Right hindlimb (tissue), 1 donor: Measurements from ENCODE around the gene TMTC2.

Experiments
- DNase-seq: peaks from one replicate; pipeline ENCODE4 v3.0.0-alpha.2; 2018

The TMTC2 gene

GRCh38 chr12:82682851-82683261 is 3.9 kb upstream of the TMTC2 start:
- DNase-seq, result no peak

- DNase-seq, result peak; percentile 96
These were observed 927 bp upstream of the TMTC2 start for GRCh38 chr12:82685790-82686167.

GRCh38 chr12:82687021-82688011 is 610 bp downstream of the TMTC2 start:
- peak; percentile 69 for DNase-seq

GRCh38 chr12:82688035-82688501 is 1.4 kb downstream of the TMTC2 start:
- DNase-seq, result no peak

GRCh38 chr12:82688596-82688995 is 1.9 kb downstream of the TMTC2 start:
- DNase-seq, result no peak

- no peak for DNase-seq
These were observed 3.3 kb downstream of the TMTC2 start for GRCh38 chr12:82690006-82690405.

GRCh38 chr12:82691513-82691912 is 4.8 kb downstream of the TMTC2 start:
- DNase-seq, result no peak

- DNase-seq, result no peak
These were observed 7.6 kb downstream of the TMTC2 start for GRCh38 chr12:82694276-82694675.

- DNase-seq, result no peak
These were observed 8.3 kb downstream of the TMTC2 start for GRCh38 chr12:82694970-82695369.

GRCh38 chr12:82695531-82695930 is 8.8 kb downstream of the TMTC2 start:
- DNase-seq, result no peak

- DNase-seq, result no peak
These were observed 9.8 kb downstream of the TMTC2 start for GRCh38 chr12:82696543-82696942.

GRCh38 chr12:82698708-82699564 is 12.2 kb downstream of the TMTC2 start:
- no peak for DNase-seq

GRCh38 chr12:82705774-82706173 is 19.1 kb downstream of the TMTC2 start:
- DNase-seq, result no peak

- peak; percentile 51 for DNase-seq
These were observed 21.6 kb downstream of the TMTC2 start for GRCh38 chr12:82708061-82708879.

GRCh38 chr12:82709794-82710355 is 23.2 kb downstream of the TMTC2 start:
- no peak for DNase-seq

GRCh38 chr12:82710741-82711140 is 24.0 kb downstream of the TMTC2 start:
- no peak for DNase-seq

- DNase-seq, result no peak
These were observed 27.7 kb downstream of the TMTC2 start for GRCh38 chr12:82714427-82714826.

- no peak for DNase-seq
These were observed 35.0 kb downstream of the TMTC2 start for GRCh38 chr12:82721726-82722125.

GRCh38 chr12:82723093-82723492 is 36.4 kb downstream of the TMTC2 start:
- no peak for DNase-seq

- DNase-seq, result no peak
These were observed 37.2 kb downstream of the TMTC2 start for GRCh38 chr12:82723891-82724290.

GRCh38 chr12:82725741-82726140 is 39.0 kb downstream of the TMTC2 start:
- DNase-seq, result no peak

- no peak for DNase-seq
These were observed 41.2 kb downstream of the TMTC2 start for GRCh38 chr12:82727886-82728285.
